8988T (cell line): ENCODE measurements around the gene SLC39A3.

Source experiments
- DNase-seq: peaks from one replicate; pipeline ENCODE4 v3.0.0; 2011

The SLC39A3 gene

GRCh38 chr19:2740314-2740656 lies 468 bp upstream of the SLC39A3 start:
- DNase-seq: peak; percentile 31

GRCh38 chr19:2736550-2737190 lies 3.1 kb downstream of the SLC39A3 start:
- no peak for DNase-seq

- DNase-seq: no peak
These were observed 4.4 kb downstream of the SLC39A3 start for GRCh38 chr19:2735374-2735773.

- no peak for DNase-seq
These were observed 5.1 kb downstream of the SLC39A3 start for GRCh38 chr19:2734589-2735288.

- no peak for DNase-seq
These were observed 5.8 kb downstream of the SLC39A3 start for GRCh38 chr19:2733930-2734588.

GRCh38 chr19:2732883-2733282 lies 6.9 kb downstream of the SLC39A3 start:
- no peak for DNase-seq

GRCh38 chr19:2732157-2732725 lies 7.6 kb downstream of the SLC39A3 start:
- no peak for DNase-seq

GRCh38 chr19:2731181-2731995 lies 8.4 kb downstream of the SLC39A3 start:
- DNase-seq: no peak

- DNase-seq: no peak
These were observed 9.6 kb downstream of the SLC39A3 start for GRCh38 chr19:2729943-2730818.

GRCh38 chr19:2728783-2729387 lies 10.9 kb downstream of the SLC39A3 start:
- no peak for DNase-seq

- no peak for DNase-seq
These were observed 12.2 kb downstream of the SLC39A3 start for GRCh38 chr19:2727640-2727944.

GRCh38 chr19:2726904-2727639 lies 12.7 kb downstream of the SLC39A3 start:
- no peak for DNase-seq

GRCh38 chr19:2726160-2726855 lies 13.5 kb downstream of the SLC39A3 start:
- DNase-seq: no peak

GRCh38 chr19:2724148-2724557 lies 15.7 kb downstream of the SLC39A3 start:
- DNase-seq: no peak

GRCh38 chr19:2723747-2724146 lies 16.1 kb downstream of the SLC39A3 start:
- no peak for DNase-seq

GRCh38 chr19:2723345-2723715 lies 16.5 kb downstream of the SLC39A3 start:
- DNase-seq: no peak

GRCh38 chr19:2722541-2723344 lies 17.1 kb downstream of the SLC39A3 start:
- DNase-seq: no peak

GRCh38 chr19:2721570-2722540 lies 18.0 kb downstream of the SLC39A3 start:
- no peak for DNase-seq
